GM18499 (cell line): Measurements from ENCODE around the gene TNFRSF13B.

Experiments used
- ATAC-seq: cut with Tn5 transposase; IDR thresholded peaks from one replicate; pipeline ENCODE4 v1.9.1; 2021; ENCODE audit warnings: moderate number of reproducible peaks; ENCODE audit not compliant: insufficient read depth, unreplicated experiment

The TNFRSF13B gene

GRCh38 chr17:16941072-16942036 lies 30.6 kb downstream of the TNFRSF13B start:
- no peak for ATAC-seq

DNA sequence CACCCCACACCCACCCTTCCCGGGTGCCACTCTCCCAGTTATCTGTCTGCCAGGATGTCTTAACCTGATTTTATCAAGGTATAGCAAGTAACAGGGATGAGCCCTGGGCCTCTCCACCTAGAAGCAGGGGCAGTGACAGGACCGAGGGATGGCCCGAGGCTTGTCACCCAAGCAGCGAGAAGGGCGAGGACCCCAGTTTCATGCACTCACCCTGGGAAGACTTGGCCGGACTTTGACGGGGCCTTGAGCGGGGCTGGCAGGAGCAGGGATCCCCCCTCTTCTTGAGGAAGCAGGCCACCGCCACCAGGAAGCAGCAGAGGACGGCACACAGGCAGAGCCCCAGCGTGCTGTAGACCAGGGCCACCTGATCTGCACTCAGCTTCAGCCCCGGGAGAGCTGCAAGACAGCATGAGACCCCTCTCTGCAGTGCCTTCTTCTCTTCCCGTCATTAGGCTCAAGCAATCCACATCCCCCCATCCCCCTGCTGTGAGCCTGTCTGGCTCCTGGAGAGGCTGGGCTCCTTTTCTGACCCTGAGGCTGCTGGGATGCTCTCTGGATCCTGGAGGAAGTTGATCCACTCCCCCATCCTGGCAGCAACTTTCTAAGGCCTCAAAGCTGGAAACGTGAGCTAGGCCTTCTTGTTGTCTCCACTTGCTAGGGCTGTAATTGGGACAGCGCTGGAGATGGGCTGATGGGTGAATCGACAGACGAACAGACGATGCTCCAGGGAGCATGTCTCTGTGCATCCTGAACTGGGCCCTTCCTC lies 31.6 kb downstream of the TNFRSF13B start:
- ATAC-seq, result no peak

DNA sequence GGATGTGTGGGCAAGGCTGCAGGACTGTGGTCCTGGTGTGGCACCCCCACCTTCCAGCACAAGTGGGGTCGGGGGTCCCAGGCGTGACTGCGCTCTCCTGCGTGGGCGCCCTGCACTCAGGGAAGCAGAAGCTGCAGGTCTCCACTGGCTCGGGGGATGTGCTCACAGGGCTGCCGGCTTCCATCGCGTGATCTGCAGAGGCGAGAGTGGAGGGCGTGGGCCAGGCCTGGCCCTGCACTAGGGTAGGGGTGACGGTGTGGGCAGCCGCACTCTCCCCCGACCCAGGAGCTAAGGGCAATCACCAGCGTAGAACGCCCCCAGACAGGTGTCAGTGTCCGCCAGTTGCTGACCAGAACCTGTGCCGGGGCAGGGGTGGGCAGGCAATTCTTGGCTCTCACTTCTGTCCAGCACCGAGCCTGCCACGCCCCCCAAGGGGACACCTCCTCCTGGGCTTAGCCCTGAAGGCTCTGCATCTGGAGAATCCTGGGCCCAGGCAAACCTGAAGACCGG lies 32.3 kb downstream of the TNFRSF13B start:
- no peak for ATAC-seq

DNA sequence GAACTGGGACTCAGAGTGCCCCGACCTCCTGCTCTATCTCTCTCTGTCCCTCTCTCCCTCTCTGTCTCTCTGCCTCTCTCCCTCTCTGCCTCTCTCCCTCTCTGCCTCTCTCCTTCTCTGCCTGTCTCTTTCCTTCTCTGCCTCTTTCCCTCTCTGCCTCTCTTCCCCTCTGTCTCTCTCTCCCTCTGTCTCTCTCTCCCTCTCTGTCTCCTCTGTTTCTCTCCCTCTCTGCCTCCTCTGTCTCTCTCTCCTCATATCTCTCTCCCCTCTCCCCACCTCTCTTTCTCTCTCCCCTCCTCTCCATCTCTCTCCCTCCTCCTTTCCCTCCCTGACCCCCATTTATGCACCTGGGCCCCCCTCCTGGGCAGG lies 32.7 kb downstream of the TNFRSF13B start:
- ATAC-seq, result no peak

DNA sequence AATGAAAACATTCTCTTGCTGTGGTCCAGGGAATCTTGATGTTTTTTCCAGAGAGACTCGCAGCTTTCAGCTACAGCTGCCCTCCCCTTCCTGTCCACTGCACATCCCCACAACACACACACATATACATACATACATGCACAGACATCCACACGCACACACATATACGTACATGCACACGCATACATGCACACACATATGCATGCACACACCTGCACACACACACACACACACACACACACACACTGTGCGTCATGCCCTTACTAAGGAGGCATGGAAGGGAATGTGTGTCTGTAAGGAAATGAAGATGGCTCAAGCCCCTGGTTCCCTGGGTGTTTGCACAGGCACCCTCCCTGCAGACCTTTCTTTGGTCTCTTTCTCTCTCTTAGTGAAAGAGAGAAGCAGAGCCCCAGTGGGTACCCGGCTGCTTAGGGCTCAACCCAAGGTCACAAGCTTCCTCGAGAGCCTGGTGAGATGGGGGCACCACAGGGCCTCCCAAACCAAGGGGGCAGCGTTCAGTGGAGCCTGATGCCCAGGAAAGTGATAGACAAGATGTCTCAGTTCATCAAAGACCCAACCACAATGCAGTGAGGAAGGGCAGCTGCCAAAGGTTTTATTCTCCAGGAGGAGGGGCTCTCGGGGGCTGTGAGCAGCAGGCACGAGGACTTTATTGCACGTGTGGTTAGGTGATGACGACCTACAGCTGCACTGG lies 33.3 kb downstream of the TNFRSF13B start:
- no peak for ATAC-seq

- no peak for ATAC-seq
These were observed 33.9 kb downstream of the TNFRSF13B start for GRCh38 chr17:16938031-16938430.

GRCh38 chr17:16937431-16937830 lies 34.5 kb downstream of the TNFRSF13B start:
- ATAC-seq, result no peak

DNA sequence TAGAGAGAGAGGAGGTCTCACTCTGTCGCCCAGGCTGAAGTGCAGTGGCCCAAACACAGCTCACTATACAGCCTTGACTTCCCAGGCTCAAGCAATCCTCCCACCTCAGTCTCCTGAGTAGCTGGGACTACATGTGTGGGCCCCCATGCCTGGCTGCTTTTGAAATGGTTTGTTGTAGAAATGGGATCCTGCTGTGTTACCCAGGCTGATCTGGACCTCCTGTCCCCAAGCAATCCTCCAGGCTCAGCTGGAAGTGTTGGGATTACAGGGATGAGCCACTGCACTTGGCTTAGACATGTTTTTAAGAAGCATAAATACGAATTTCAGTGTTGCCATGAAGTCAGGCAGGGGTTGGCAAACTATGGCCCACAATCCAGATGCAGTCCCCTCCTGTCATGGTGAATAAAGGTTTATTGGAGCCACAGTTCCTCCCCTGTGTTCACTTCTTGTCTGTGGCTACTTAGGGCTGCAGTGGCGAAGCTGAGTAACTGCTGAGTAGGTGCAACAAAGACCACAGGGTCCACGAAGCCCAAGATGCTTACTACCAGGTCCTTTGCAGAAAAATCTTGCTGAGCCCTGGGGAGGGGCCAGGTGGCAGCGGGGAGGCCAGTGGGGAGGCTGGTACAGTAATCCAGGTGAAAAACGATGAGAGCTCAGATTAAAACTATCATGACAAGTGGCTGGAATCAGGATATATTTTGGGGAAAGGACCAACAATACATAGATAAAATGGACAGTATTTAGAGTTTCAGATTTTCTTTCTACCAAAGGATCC lies 35.2 kb downstream of the TNFRSF13B start:
- ATAC-seq, result no peak

DNA sequence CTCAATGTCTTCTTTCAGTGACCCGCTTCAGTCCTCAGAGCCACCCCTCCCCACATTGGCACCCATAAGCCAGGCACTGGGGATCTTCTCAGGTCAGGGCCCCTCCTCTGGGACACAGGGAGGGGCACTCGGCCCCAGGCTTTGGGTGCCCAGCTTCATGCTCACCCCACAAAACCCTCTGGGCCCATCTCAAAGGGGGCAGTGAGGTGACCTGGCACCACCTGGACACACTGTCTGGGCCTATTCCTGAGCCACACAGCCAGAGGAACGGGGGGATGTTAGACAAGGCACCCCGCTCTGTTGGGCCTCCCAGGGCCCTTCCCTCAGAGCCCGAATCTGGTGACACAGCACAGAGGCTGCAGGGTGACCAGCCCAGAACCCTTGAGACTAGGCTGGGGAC lies 36.1 kb downstream of the TNFRSF13B start:
- no peak for ATAC-seq

- no peak for ATAC-seq
These were observed 36.7 kb downstream of the TNFRSF13B start for GRCh38 chr17:16935241-16935663.

DNA sequence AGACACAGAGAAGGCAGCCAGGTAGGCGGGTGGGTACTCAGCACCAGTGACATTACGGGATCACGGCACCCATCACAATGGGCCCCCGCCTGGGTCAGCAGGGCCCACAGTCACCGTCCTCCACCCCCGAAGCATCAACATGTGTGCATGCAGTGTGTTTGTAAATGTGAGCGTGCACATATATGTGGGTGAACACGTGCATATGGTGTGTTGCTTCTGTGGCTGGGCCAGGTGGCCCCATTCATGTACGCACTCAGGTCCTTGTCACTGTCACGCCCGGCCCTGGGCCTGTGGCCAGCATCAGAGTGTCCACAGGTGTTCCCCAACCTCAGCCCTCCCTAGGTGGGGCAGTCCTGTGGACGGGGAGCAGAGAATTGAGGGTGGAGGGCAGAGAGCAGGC lies 37.1 kb downstream of the TNFRSF13B start:
- no peak for ATAC-seq

DNA sequence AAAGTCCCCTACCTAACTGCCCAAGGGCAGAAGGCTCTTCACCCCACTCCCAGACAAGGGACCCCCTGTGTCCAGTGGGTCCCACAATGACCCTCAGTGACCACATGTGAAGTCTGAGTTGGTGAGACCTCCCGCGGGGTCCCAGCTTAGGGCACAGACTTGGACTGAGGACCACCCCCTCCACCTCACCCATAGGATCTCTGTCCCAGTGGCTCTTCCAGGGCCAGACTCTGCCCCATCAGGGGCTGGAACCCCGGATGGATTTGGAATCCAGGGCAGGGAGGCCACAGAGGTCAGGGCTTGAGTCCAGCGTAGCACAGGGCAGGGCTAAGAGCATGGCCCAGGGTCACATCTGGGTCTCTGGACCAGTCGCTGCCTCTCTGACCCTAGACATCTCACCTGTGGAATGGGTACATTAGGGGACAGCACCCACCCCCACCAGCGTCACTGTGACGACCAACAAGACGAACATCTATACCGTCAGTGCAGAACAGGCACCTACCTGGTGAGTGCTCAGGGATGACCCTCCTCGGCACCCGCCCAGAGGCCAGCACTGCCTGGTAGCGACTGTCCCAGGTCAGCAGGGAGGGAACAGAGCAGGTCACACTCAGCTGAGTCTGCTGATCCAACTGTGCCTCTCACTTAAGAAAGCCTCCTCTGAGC lies 37.7 kb downstream of the TNFRSF13B start:
- ATAC-seq, result no peak

DNA sequence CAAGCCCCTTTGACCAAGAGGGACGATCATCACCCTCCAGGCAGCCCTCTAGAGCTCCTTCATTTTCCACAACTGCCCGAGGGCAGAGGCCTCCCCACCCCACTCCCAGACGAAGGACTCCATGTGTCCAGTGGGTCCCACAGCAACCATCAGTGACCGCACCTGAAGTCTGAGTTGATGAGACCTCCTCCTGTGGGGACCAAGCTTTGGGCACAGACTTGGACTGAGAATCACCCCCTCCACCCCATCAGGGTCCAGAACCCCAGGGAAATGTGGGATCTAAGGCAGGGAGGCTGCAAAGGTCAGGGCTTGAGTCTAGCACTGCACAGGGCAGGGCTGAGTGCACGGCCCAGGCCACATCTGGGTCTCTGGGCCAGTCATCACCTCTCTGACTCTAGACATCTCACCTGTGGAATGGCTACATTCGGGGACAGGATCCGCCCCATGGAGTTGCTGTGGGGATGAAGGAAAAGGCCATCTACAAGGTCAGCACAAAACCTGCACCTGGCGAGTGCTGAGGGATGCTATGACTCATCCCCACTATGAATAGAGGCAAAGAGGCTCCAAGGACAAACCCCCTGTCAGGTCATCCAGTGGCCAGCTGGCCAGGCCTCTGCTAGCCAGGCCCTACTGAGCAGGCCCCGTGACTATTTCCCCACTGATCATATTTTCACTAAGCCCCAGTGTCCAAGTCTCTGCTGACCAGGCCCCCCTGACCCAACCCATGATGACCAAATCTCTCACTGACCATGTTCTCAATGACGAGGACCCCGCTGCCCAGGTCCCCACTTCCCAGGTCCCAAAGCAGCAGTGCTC lies 38.4 kb downstream of the TNFRSF13B start:
- ATAC-seq, result no peak

DNA sequence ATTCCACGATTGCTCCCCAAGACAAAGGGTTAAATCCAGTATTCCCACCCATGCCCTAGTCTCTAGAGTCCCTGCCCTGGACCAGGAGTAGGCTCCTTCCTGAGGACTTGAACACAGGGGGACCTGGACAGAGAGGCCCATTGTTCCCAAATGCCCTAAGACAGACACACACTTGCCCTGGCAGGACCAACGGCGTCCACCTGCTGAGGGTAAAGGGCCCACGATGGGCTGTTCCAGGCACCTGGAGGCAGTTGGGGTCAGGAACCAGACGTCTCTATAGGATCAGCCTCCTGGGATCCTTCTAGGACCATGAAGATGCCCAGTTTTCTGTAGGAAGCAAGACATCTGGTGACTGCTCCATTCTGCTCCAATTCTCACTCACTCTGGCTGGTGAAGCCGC lies 39.3 kb downstream of the TNFRSF13B start:
- no peak for ATAC-seq

GRCh38 chr17:16932156-16932555 lies 39.8 kb downstream of the TNFRSF13B start:
- no peak for ATAC-seq

GRCh38 chr17:16931318-16932060 lies 40.4 kb downstream of the TNFRSF13B start:
- ATAC-seq, result no peak

GRCh38 chr17:16930571-16931317 lies 41.2 kb downstream of the TNFRSF13B start:
- ATAC-seq, result no peak
